IPS-18a (cell line): Measurements from ENCODE around the gene DNAH14.

Experiments
- H3K27ac ChIP-seq: one replicate; pipeline ENCODE4 v1.5.1; 2013; ENCODE audit warnings: low read length
- H3K27me3 ChIP-seq: one replicate; pipeline ENCODE4 v1.6.1; 2013; ENCODE audit warnings: mild to moderate bottlenecking, low read length; ENCODE audit not compliant: control insufficient read depth, insufficient read depth
- H3K36me3 ChIP-seq: one replicate; pipeline ENCODE4 v1.6.1; 2013; ENCODE audit warnings: low read depth, low read length; ENCODE audit not compliant: control insufficient read depth
- H3K4me1 ChIP-seq: one replicate; pipeline ENCODE4 v1.6.1; 2013; ENCODE audit warnings: low read depth, low read length; ENCODE audit not compliant: control insufficient read depth
- H3K4me3 ChIP-seq: one replicate; pipeline ENCODE4 v1.5.1; 2013; ENCODE audit warnings: low read length
- H3K9ac ChIP-seq: one replicate; pipeline ENCODE4 v1.6.1; 2013; ENCODE audit warnings: mild to moderate bottlenecking, low read length, moderate library complexity
- H3K9me3 ChIP-seq: one replicate; pipeline ENCODE4 v1.6.1; 2013; ENCODE audit warnings: low read depth, low read length; ENCODE audit not compliant: control insufficient read depth

DNAH14 gene

DNA sequence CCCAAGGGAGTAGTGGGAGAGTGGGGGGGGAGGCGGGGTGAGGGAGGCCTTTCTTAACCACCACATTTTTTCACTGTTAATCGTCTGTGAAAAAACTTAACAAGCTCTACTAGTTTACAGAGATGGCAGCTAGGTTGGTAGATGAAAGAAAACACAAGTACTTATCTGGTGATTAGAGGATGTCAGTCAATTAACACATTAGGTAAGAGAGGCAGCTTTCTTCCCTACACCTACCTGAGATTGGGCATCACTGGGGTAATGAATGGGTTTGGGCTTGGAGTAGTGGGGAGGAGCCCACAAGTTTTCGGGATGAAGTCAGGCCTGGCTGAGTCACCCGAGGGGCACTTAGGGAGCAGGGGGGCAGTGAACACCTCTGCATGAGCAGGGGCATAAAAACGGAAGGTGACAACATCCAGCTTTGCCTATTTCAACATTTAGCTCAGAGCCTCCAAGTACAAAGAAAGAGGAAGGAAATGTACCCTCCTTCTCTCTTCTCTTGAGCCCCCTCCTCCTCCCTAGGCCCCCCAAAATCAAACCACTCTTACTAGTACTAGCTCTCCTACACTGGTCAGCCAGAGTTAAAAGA, 495.8 kb downstream of the DNAH14 start:
- Histone ChIP-seq H3K27ac (no peak overlapping the region), H3K27me3 (peaks cover 28% of the 10 kb centered on the region), H3K9ac (no peak overlapping the region), H3K4me1 (peaks cover 40% of the 10 kb centered on the region), H3K9me3 (no peaks in the 10 kb centered on the region), H3K4me3 (no peak overlapping the region), H3K36me3 (peaks cover 6% of the 10 kb centered on the region)

DNA sequence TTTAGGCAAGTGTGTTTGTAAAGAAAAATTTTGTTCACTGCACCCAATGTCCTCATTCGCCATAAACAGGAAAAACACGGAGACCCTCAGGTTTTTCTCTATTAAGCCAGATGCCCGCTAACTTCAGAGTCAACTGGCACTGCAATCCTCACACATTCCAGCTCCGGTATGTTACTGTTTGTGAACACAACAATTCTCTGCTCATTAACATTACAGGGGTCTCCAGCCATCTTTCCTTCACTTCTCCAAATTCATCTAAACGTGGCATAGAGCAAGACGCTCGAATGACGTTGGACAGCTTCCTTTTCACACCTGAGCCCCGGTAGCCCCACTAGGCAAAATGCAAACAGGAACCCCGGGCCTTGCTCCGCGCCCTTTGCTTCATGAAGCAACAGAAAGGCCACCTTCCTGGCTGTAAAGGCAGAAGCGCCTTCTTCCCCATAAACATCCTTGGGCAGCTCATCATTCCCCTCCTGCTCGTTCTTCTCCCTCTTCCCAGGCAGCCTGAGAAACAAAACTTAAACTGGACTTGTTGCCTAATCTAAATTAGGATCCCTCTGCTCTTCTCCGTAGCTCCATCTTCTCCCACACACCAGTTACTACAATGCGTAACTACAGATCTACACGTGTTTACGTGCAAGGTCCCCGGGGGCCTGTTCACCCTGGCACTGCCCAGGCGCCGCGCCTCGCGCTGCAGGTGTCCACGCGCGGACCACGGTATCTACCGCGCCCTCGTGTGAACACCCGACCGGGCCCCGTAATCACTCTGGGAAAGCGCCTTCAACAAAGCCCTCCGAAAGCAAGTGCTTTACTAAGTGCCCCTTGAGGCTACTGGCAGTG, 497.1 kb downstream of the DNAH14 start:
- Histone ChIP-seq H3K36me3 (peaks cover under 1% of the 10 kb centered on the region), H3K9ac (peak overlapping the region; percentile 84), H3K27ac (no peak overlapping the region), H3K4me3 (peak overlapping the region; percentile 93), H3K4me1 (peaks cover 40% of the 10 kb centered on the region), H3K9me3 (no peaks in the 10 kb centered on the region), H3K27me3 (peaks cover 28% of the 10 kb centered on the region)

DNA sequence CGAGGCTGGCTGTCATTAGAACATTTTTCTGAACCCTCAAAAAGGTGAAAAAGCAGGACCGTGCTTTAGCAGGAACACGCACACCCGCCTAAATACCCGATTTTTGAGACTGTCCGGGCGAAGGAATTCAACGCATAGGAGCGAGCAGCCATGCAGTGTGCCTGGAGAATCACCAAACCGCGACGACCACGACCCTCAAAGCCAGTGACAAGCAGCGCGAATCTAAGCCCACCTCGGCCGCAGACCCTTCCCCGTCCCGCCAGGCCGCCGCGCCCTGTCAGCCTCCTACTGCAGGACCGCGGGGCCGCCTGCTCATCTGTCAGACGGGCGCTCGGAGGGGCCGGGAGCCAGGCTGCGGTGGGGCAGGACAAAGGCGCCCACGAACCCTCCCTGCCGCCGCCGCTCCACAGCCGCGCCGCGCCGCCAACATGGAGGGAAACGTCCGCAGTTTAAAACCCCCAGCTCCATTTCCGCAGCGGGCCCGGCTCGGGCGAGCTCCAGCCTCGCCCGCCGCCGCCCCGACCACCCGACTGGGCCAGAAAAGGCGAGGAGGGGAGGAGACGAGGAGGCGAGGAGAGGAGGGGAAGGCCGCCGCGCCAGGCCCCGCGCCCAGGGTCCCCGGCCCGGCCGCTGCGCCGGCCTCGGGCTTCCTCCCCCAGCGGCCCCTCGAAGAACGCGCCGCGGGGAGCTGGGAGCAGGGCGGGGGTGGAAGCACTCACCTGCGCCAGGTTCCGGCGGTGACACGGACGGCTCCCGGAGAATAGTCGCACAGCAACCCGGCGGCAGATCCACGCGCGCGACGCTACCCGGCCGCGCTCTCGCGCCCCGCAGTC, 498.0 kb downstream of the DNAH14 start, which contains the start of gene LBR:
Gene LBR (minus strand): TSS at position 804 of the 833 bp plus-strand sequence. CDS start 3,963 bp downstream, outside the sequence.
- no peaks in the 10 kb centered on the region for H3K9me3 ChIP-seq
- peaks cover 40% of the 10 kb centered on the region for H3K4me1 ChIP-seq

DNA sequence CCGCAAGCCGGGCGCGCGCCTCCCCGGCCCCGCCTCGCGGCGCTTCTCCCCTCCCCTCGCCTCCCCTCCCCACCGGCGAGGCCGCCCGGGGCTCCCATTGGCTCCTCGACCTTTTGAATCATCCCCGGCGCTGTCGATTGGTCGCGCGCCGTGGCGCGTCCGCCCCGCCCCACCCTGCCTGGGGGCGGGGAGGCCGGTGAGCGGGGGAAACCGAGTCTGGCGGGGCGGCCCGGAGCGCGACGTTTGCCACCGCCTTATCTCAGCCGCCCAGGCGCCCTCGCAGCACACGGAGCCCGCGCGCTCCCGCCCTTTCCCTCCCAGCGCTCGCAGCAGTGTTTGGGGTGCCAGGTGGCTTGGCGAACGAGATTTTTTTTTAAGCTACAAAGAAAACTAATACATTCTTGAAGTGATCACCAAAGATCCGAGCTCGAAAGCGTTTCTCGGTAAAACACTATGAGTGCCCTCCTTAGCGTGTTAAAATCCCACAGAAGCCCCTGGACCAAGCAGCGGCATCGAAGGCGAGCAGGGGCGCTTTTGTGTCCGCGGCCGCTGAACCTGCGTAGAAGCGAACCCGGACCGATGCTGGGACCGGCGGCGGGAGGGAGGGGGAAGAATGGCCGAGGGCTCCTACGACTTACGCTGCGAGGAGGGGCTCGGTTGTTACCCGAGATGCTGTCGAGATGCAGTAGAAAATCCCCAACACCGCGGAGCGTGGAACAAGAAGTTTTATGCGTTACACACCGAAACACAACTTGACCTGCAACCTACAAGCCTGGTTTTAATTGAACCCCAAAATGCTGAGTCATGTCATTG, 498.8 kb downstream of the DNAH14 start:
- Histone ChIP-seq H3K9ac (peak overlapping the region; percentile 84), H3K27me3 (peaks cover 28% of the 10 kb centered on the region), H3K4me1 (peaks cover 38% of the 10 kb centered on the region), H3K36me3 (no peaks in the 10 kb centered on the region), H3K4me3 (peak overlapping the region; percentile 93), H3K27ac (peak overlapping the region; percentile 69), H3K9me3 (no peaks in the 10 kb centered on the region)

More for the DNA sequence above, 498.0 kb downstream of the DNAH14 start, which contains the start of gene LBR:
- H3K27me3 ChIP-seq: peaks cover 28% of the 10 kb centered on the region
- peak within 1 kb of the TSS; percentile 69 for H3K27ac ChIP-seq
- peak within 1 kb of the TSS; percentile 84 for H3K9ac ChIP-seq
- no peaks in the 10 kb centered on the region for H3K36me3 ChIP-seq
- H3K4me3 ChIP-seq: peak within 1 kb of the TSS; percentile 93

DNA sequence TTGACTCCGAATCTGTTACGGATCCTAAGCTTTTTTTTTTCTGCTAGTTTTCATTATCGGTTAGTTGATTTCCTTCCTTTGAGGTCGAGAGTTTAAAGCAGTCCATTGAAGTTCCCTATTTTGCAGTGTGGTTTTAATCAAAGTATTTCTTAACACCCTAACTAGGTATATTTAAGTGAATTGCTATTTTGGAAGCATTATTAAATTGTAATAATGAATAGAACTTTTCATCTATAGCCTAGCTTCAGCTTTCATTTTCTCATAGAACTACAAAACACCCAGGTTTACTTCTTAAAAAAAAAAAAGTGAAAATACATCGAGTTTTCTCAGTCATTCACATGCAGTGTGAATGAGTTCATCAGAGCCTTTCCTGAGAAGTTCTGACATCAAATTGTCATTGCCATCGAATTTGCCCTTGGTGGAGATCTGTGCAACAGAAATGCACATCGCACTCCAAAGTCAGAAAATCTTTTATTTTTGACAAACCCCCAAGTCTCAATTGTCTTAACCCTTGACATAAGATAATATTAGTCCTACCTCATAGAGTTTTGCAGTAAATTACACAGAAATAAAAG, 499.5 kb downstream of the DNAH14 start:
- H3K9me3 ChIP-seq: no peaks in the 10 kb centered on the region
- H3K9ac ChIP-seq: peak overlapping the region; percentile 84
- H3K4me1 ChIP-seq: peaks cover 35% of the 10 kb centered on the region
- H3K4me3 ChIP-seq: peak overlapping the region; percentile 93
- no peaks in the 10 kb centered on the region for H3K36me3 ChIP-seq
- H3K27ac ChIP-seq: peak overlapping the region; percentile 69
- H3K27me3 ChIP-seq: peaks cover 28% of the 10 kb centered on the region

DNA sequence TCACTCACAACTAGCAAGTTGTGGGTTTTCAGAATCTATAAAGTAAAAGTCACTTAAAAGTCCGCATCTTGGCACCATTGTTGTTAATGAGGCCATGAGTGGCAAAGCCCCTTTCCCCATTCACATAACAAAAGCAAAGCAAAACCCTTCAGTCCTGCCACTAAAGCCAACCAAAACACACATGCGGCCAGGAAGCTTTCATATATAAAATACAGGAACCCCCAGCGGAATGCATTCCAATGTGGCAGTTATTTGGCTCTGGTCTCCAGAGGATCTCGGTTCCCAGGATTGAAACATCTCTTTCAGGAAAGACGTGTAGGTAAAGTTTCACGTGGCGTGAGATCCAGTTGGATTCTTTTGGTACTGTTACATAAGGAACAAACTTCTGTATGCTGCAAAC, 500.8 kb downstream of the DNAH14 start:
- no peak overlapping the region for H3K27ac ChIP-seq
- no peaks in the 10 kb centered on the region for H3K9me3 ChIP-seq
- H3K9ac ChIP-seq: no peak overlapping the region
- H3K4me3 ChIP-seq: no peak overlapping the region
- peaks cover 28% of the 10 kb centered on the region for H3K27me3 ChIP-seq
- H3K4me1 ChIP-seq: peaks cover 23% of the 10 kb centered on the region
- H3K36me3 ChIP-seq: no peaks in the 10 kb centered on the region

DNA sequence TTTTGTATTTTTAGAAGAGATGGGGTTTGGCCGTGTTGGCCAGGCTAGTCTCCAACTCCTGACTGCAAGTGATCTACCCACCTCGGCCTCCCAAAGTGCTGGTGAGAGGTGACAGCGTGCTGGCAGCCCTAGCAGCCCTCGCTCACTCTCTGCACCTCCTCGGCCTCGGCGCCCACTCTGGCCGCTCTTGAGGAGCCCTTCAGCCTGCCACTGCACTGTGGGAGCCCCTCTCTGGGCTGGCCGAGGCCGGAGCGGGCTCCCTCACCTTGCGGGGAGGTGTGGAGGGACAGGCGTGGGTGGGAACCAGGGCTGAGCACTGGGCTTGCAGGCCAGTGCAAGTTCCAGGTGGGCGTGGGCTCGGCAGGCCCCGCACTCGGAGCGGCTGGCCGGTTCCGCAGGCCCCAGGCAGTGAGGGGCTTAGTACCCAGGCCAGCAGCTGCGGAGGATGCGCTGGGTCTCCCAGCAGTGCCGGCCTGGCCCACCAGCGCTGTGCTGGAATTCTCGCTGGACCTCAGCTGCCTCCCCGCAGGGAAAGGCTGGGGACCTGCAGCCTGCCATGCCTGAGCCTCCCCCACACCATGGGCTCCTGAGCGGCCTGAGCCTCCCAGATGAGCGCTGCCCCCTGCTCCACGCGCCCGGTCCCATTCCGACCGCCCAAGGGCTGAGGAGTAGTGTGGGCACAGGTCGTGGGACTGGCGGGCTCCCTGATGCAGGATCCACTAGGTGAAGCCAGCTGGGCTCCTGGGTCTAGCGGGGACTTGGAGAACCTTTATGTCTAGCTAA, 501.8 kb downstream of the DNAH14 start:
- no peak overlapping the region for H3K27ac ChIP-seq
- H3K36me3 ChIP-seq: no peaks in the 10 kb centered on the region
- H3K4me3 ChIP-seq: no peak overlapping the region
- no peak overlapping the region for H3K9ac ChIP-seq
- peaks cover 21% of the 10 kb centered on the region for H3K27me3 ChIP-seq
- peaks cover 13% of the 10 kb centered on the region for H3K4me1 ChIP-seq
- H3K9me3 ChIP-seq: no peaks in the 10 kb centered on the region

DNA sequence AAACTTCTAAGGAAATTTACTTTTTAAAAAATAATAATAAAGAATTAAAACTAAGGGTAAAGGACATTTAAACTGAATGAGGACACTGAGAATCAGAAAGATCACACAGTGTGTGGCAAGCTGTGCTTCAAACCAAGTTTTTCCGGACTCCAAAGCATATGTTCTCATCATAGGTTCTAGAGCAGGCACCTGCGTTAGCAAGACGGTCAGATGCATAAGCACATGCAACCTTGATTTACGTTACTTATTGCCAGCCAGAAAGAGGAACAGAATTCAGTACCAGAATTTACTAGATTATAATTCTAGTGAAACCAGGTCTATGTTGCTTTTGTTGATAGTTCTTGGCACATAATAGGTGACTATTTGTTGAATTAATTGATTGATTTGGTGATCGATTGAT, 504.6 kb downstream of the DNAH14 start:
- H3K27me3 ChIP-seq: peaks cover 10% of the 10 kb centered on the region
- peaks cover 8% of the 10 kb centered on the region for H3K4me1 ChIP-seq
- H3K27ac ChIP-seq: no peak overlapping the region
- no peak overlapping the region for H3K4me3 ChIP-seq
- no peaks in the 10 kb centered on the region for H3K36me3 ChIP-seq
- H3K9me3 ChIP-seq: no peaks in the 10 kb centered on the region
- no peak overlapping the region for H3K9ac ChIP-seq

DNA sequence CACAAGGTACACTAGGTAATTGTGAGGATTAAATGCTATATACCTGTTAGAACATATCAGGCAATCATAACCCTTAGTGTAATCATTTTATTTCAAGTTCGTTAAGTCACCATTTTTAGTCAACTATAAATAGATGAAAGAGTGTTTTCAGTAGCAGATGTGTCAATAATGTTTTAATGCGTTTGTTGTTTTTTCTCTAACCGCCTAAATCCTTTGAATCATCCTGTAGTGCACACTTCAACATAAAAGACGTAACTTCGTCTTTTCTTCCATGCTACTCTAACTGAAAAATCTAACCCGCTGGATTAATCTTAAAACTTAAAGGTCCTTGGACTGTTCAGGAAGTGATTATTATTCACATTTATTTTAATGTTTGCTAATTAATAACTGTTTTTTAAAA, 505.6 kb downstream of the DNAH14 start:
- H3K9me3 ChIP-seq: no peaks in the 10 kb centered on the region
- H3K27me3 ChIP-seq: peaks cover under 1% of the 10 kb centered on the region
- H3K9ac ChIP-seq: no peak overlapping the region
- H3K4me1 ChIP-seq: peaks cover 2% of the 10 kb centered on the region
- H3K27ac ChIP-seq: no peak overlapping the region
- no peaks in the 10 kb centered on the region for H3K36me3 ChIP-seq
- no peak overlapping the region for H3K4me3 ChIP-seq

DNA sequence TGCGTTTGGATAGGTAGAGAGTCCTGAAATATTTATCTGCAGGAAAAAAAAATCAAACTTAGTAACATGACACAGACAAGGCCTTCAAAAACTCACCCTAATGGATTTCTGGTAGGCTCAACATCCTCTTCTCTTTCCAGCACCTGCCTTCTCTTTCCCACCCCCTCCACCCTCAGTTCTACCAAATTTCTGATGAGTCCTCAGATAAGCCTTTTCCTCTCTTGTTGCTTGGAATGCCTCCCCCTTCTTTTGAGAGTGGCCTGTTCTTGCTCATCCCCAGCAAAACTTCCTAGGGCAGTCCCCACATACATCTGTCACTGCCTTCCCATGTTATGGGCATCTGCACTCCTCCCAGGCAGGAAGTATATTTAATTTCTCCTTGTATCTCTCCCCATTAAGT, 506.0 kb downstream of the DNAH14 start:
- H3K9ac ChIP-seq: no peak overlapping the region
- no peaks in the 10 kb centered on the region for H3K27me3 ChIP-seq
- no peak overlapping the region for H3K4me3 ChIP-seq
- H3K9me3 ChIP-seq: no peaks in the 10 kb centered on the region
- H3K27ac ChIP-seq: no peak overlapping the region
- no peaks in the 10 kb centered on the region for H3K36me3 ChIP-seq
- no peaks in the 10 kb centered on the region for H3K4me1 ChIP-seq
